Activated CD4-positive, alpha-beta T cell treated with anti-CD3 and anti-CD28 coated beads for 1 hour (primary cell): ENCODE measurements around the gene PCDH12.

Experiments used
- DNase-seq: peaks from one replicate; pipeline ENCODE4 v3.0.0-alpha.2; 2020

PCDH12 gene

GRCh38 chr5:141906517-141906916, 51.5 kb downstream of the PCDH12 start:
- DNase-seq, result no peak

- DNase-seq, result no peak
Observed at GRCh38 chr5:141904551-141904950, 53.5 kb downstream of the PCDH12 start.

GRCh38 chr5:141903261-141903660, 54.7 kb downstream of the PCDH12 start:
- DNase-seq, result no peak

- DNase-seq, result no peak
Observed at GRCh38 chr5:141902015-141902814, 55.8 kb downstream of the PCDH12 start.

- DNase-seq, result no peak
Observed at GRCh38 chr5:141898448-141899049, 59.5 kb downstream of the PCDH12 start.

- no peak for DNase-seq
Observed at GRCh38 chr5:141897425-141897824, 60.6 kb downstream of the PCDH12 start.
